ENCODE measurements around the gene KRT222.

DNA sequence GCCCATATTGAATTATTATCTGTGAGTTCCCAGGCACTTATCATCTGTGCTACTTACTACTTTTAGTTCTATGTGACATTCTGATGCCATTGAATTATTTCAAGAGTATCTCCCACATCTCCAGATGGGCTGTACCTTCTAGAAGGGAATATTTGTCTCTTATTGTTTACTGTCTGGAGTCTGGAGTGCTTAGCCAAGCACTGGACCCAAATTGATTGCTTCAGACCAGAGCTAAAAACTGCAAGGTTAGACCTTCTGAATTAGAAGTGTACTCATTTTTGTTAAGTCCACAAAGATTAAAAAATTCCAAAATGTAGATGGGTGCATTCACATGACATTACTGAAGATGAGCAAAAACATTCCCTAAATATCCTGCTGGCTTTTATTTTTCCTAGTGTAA lies 16.0 kb upstream of the KRT222 start:
- TF ChIP-seq, protein P1, sequence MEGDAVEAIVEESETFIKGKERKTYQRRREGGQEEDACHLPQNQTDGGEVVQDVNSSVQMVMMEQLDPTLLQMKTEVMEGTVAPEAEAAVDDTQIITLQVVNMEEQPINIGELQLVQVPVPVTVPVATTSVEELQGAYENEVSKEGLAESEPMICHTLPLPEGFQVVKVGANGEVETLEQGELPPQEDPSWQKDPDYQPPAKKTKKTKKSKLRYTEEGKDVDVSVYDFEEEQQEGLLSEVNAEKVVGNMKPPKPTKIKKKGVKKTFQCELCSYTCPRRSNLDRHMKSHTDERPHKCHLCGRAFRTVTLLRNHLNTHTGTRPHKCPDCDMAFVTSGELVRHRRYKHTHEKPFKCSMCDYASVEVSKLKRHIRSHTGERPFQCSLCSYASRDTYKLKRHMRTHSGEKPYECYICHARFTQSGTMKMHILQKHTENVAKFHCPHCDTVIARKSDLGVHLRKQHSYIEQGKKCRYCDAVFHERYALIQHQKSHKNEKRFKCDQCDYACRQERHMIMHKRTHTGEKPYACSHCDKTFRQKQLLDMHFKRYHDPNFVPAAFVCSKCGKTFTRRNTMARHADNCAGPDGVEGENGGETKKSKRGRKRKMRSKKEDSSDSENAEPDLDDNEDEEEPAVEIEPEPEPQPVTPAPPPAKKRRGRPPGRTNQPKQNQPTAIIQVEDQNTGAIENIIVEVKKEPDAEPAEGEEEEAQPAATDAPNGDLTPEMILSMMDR (IDR thresholded peaks at IDR 0.05) = no peak
- no peak for TF ChIP-seq POLR2A (IDR thresholded peaks at IDR 0.05)
